Breast epithelium (tissue), 4 donors: ENCODE results near the gene ZBTB3. TPM values are rescaled to one million over a fixed set of nuclear protein-coding genes. Genes with fewer than 3 reads are reported as not detected.
A peak's percentile ranks its signal among the peaks of the same experiment; 100 is the strongest.

Experiments used
- DNase-seq, 2 donors: peaks; one replicate each; pipeline ENCODE4 v3.0.0-alpha.2; 2019; ENCODE audit warnings: low spot score in 2 of 2
- H3K27ac ChIP-seq, 2 donors: fragments of 200-600 bp; sonication (generic) in 1 of 2; one replicate each; pipeline ENCODE4 v1.5.1; 2016 to 2019; ENCODE audit warnings: mild to moderate bottlenecking in 1 of 2
- H3K27me3 ChIP-seq, 2 donors: fragments of 200-600 bp; sonication (generic) in 1 of 2; one replicate each; pipeline versions ENCODE4 v1.5.1 to v1.6.0; 2017 to 2019; ENCODE audit warnings: control low read depth in 1 of 2, mild to moderate bottlenecking in 1 of 2
- H3K36me3 ChIP-seq: fragments of 200-600 bp; one replicate; pipeline ENCODE4 v1.5.1; 2019
- H3K4me1 ChIP-seq, 2 donors: fragments of 200-600 bp; sonication (generic); one replicate each; pipeline ENCODE4 v1.5.1; 2016 to 2019; ENCODE audit warnings: control low read depth in 1 of 2
- H3K4me3 ChIP-seq, 3 donors: fragments of 200-600 bp; sonication (generic); 1 replicate in 2 of 3; 2 replicates in 1 of 3; pipeline ENCODE4 v1.5.1; 2016 to 2019; ENCODE audit warnings: mild to moderate bottlenecking in 3 of 3, moderate library complexity in 2 of 3
- H3K9me3 ChIP-seq, 2 donors: fragments of 200-600 bp; sonication (generic) in 1 of 2; one replicate each; pipeline ENCODE4 v1.5.1; 2016 to 2019; ENCODE audit warnings: control low read depth in 1 of 2
- CTCF ChIP-seq, 3 donors: fragments of 450-650 bp; IDR thresholded peaks; one replicate each; pipeline ENCODE4 v1.5.1; 2016 to 2017; ENCODE audit warnings: antibody characterized with exemption in 3 of 3, mild to moderate bottlenecking in 3 of 3, moderate library complexity in 3 of 3
- POLR2A ChIP-seq: fragments of 450-650 bp; IDR thresholded peaks from one replicate; pipeline ENCODE4 v1.6.1; 2016; ENCODE audit warnings: antibody characterized with exemption, mild to moderate bottlenecking, moderate library complexity
- POLR2AphosphoS5 ChIP-seq, 3 donors: sonication (generic); formaldehyde crosslinking; IDR thresholded peaks; one replicate each; pipeline ENCODE4 v1.6.1; 2017; ENCODE audit warnings: antibody characterized with exemption in 3 of 3
- intact Hi-C: fragments of 100-400 bp; cut with DNase I; formaldehyde crosslinking; loops from one replicate; pipeline ENCODE4 v1.15.1; 2023; ENCODE audit warnings: low total_unique reads
- total RNA-seq, 3 donors: library from RNA; depleted of rRNA; stranded (reverse); fragments of >200 nt; gene quantifications; one replicate each; pipeline ENCODE4 v1.1.0, GENCODE V29; 2016

Gene ZBTB3
- total RNA-seq, 3 donors from 2014 or later: 5.9 to 9.7 (median 9.0) TPM

- Histone ChIP-seq H3K9me3 (no peaks in the 10 kb centered on the region), H3K36me3 (no peaks in the 10 kb centered on the region), H3K4me3 (no peak overlapping the region), H3K27me3 (no peaks in the 10 kb centered on the region), H3K4me1 (peaks cover 0 to 9% of the 10 kb centered on the region in 2 donors), H3K27ac (peak overlapping the region; percentile 28 to 54)
- DNase-seq: no peak
- TF ChIP-seq POLR2AphosphoS5 (IDR thresholded peaks at IDR 0.05): no peak
- TF ChIP-seq CTCF (IDR thresholded peaks at IDR 0.05): no peak
- no peak for TF ChIP-seq POLR2A
- intact Hi-C loops: no loop called here
These were observed 38.5 kb downstream of the ZBTB3 start for GRCh38 chr11:62715150-62716130.

DNA sequence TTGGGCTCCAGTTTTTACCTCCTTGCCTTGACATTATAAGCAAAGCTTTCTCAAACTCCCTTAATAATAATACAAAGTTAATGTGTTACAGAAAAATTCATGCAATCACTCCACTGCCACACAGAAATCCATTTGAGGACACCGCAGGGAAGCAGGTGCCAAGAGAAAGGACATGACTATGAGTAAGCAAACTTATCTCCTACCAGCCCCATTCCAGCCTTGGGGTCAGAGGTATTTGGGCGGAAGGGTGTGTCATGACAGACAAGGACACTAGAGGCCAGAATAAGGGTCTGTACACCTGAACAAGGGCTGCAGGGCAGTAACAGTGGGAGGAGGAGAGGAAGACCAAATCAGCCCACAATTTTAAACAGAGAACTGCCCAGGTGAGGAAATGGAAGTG is 40.6 kb downstream of the ZBTB3 start:
- no peaks in the 10 kb centered on the region for H3K27me3 ChIP-seq
- DNase-seq: no peak
- TF ChIP-seq POLR2AphosphoS5 (IDR thresholded peaks at IDR 0.05) (no peak), POLR2A (no peak), CTCF (IDR thresholded peaks at IDR 0.05) (no peak)
- peak overlapping the region in 1 of 2 donors; percentile 4 for H3K27ac ChIP-seq
- H3K36me3 ChIP-seq: no peaks in the 10 kb centered on the region
- intact Hi-C loops: no loop called here
- no peak overlapping the region for H3K4me3 ChIP-seq
- no peaks in the 10 kb centered on the region for H3K9me3 ChIP-seq
- H3K4me1 ChIP-seq: peaks cover 0 to 14% of the 10 kb centered on the region in 2 donors

GRCh38 chr11:62712861-62713260 is 41.1 kb downstream of the ZBTB3 start:
- intact Hi-C loops: no loop called here
- Histone ChIP-seq H3K36me3 (no peaks in the 10 kb centered on the region), H3K9me3 (no peaks in the 10 kb centered on the region), H3K4me1 (peaks cover 0 to 16% of the 10 kb centered on the region in 2 donors), H3K27ac (no peak overlapping the region), H3K4me3 (no peak overlapping the region), H3K27me3 (no peaks in the 10 kb centered on the region)
- no peak for DNase-seq
- TF ChIP-seq CTCF (IDR thresholded peaks at IDR 0.05): no peak
- no peak for TF ChIP-seq POLR2A
- TF ChIP-seq POLR2AphosphoS5 (IDR thresholded peaks at IDR 0.05): no peak

GRCh38 chr11:62712276-62712812 is 41.6 kb downstream of the ZBTB3 start:
- Histone ChIP-seq H3K27me3 (no peaks in the 10 kb centered on the region), H3K4me1 (peaks cover 0 to 16% of the 10 kb centered on the region in 2 donors), H3K36me3 (no peaks in the 10 kb centered on the region), H3K4me3 (no peak overlapping the region), H3K27ac (no peak overlapping the region), H3K9me3 (no peaks in the 10 kb centered on the region)
- no peak for DNase-seq
- intact Hi-C loops: no loop called here
- TF ChIP-seq CTCF (IDR thresholded peaks at IDR 0.05) (no peak), POLR2AphosphoS5 (IDR thresholded peaks at IDR 0.05) (no peak), POLR2A (no peak)

GRCh38 chr11:62710001-62710345 is 44.0 kb downstream of the ZBTB3 start:
- DNase-seq: no peak
- H3K4me1 ChIP-seq: peaks cover 3 to 16% of the 10 kb centered on the region in 2 donors

More at GRCh38 chr11:62710001-62710345, 44.0 kb downstream of the ZBTB3 start:
- Histone ChIP-seq H3K9me3 (no peaks in the 10 kb centered on the region), H3K4me3 (peak overlapping the region; percentile 62 to 85 (median 69)), H3K27me3 (no peaks in the 10 kb centered on the region), H3K36me3 (no peaks in the 10 kb centered on the region), H3K27ac (peak overlapping the region; percentile 96)
- no peak for TF ChIP-seq POLR2AphosphoS5 (IDR thresholded peaks at IDR 0.05)
- TF ChIP-seq CTCF (IDR thresholded peaks at IDR 0.05): no peak
- no peak for TF ChIP-seq POLR2A
- intact Hi-C loops: no loop called here
